ENCODE data around the gene HEPH. TPM values are rescaled to one million over a fixed set of nuclear protein-coding genes. Genes with fewer than 3 reads are reported as not detected.

HEPH gene
- total and polyA plus RNA-seq, 2 donors (not counting 1 experiment from before 2014, with no cell fraction given): not detected

GRCh38 chrX:66162331-66162822, 1.7 kb upstream of the HEPH start:
- Histone ChIP-seq H3K4me1 (ENCODE audit: control insufficient read depth in 2 of 2, insufficient read depth in 2 of 2, low read length in 2 of 2) (no peaks in the 10 kb centered on the region), H3K9me3 (ENCODE audit: control extremely low read depth in 1 of 3, control insufficient read depth in 2 of 3, insufficient read depth in 1 of 3, low read length in 2 of 3) (no peaks in the 10 kb centered on the region), H3K4me2 (replicated peaks; ENCODE audit: low read depth, low read length, poor library complexity, severe bottlenecking) (no peak overlapping the region), H3K79me2 (ENCODE audit: control insufficient read depth, insufficient read depth, low read length) (no peaks in the 10 kb centered on the region), H3K36me3 (replicated peaks in 1 of 2; ENCODE audit: control extremely low read depth in 1 of 2, control insufficient read depth in 1 of 2, extremely low read depth in 1 of 2, insufficient read depth in 2 of 2, low read length in 1 of 2) (no peaks in the 10 kb centered on the region), H3K27me3 (replicated peaks in 1 of 4; ENCODE audit: control extremely low read depth in 1 of 4, control insufficient read depth in 3 of 4, insufficient read depth in 4 of 4, low read length in 3 of 4) (peaks cover 0 to 4% (median 0%) of the 10 kb centered on the region in 4 experiments), H4K20me1 (ENCODE audit: control insufficient read depth, insufficient read depth, low read length, poor library complexity, severe bottlenecking) (no peaks in the 10 kb centered on the region), H2AFZ (ENCODE audit: insufficient read depth, low read depth, low read length, poor library complexity, severe bottlenecking) (no peak overlapping the region), H3K27ac (ENCODE audit: low read length in 2 of 2) (no peak overlapping the region), H3K4me3 (ENCODE audit: control extremely low read depth in 1 of 5, extremely low read depth in 1 of 5, insufficient read depth in 1 of 5, low read depth in 2 of 5, low read length in 4 of 5) (no peak overlapping the region), H3K9ac (ENCODE audit: low read length) (no peak overlapping the region)
- DNase-seq (no peak), ATAC-seq (ENCODE audit: low read depth) (no peak)
- WGBS (ENCODE audit: insufficient coverage): no CpG with 5 or more reads among the region's 2 CpGs
- Mint-ChIP-seq H3K9me3 (ENCODE audit: insufficient read depth) (no peaks in the 10 kb centered on the region), H3K27ac (no peak overlapping the region), H3K27me3 (no peaks in the 10 kb centered on the region), H3K4me3 (no peak overlapping the region), H3K4me1 (no peaks in the 10 kb centered on the region)
- POLR2A ChIA-PET: no interaction called here
- CTCF ChIA-PET: no interaction called here
- TF ChIP-seq, protein P1, sequence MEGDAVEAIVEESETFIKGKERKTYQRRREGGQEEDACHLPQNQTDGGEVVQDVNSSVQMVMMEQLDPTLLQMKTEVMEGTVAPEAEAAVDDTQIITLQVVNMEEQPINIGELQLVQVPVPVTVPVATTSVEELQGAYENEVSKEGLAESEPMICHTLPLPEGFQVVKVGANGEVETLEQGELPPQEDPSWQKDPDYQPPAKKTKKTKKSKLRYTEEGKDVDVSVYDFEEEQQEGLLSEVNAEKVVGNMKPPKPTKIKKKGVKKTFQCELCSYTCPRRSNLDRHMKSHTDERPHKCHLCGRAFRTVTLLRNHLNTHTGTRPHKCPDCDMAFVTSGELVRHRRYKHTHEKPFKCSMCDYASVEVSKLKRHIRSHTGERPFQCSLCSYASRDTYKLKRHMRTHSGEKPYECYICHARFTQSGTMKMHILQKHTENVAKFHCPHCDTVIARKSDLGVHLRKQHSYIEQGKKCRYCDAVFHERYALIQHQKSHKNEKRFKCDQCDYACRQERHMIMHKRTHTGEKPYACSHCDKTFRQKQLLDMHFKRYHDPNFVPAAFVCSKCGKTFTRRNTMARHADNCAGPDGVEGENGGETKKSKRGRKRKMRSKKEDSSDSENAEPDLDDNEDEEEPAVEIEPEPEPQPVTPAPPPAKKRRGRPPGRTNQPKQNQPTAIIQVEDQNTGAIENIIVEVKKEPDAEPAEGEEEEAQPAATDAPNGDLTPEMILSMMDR (IDR thresholded peaks at IDR 0.05): no peak
- intact Hi-C loops (cut with micrococcal nuclease): no loop called here

DNA sequence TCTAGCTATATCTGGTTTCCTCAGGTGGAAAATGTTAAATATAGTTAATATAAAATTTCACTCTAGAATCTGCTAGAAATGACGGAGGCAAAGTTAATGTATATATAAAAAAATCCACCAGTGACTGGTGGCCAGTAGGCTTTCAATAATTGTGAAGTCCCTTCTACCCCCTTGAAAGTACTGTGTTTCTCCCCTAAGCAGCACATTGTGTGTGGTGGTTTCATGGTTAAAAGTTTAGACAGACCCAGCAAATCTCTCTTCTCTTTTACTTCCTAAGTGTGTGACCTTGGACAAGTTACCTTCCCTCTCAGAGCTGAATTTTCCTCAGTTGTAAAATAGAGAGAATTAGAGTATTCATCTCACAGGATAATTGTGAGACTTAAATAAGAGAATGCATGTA, 600 bp upstream of the HEPH start:
- Mint-ChIP-seq H3K27me3 (no peaks in the 10 kb centered on the region), H3K27ac (no peak overlapping the region), H3K4me3 (no peak overlapping the region), H3K9me3 (ENCODE audit: insufficient read depth) (no peaks in the 10 kb centered on the region), H3K4me1 (no peaks in the 10 kb centered on the region)
- Histone ChIP-seq H4K20me1 (ENCODE audit: control insufficient read depth, insufficient read depth, low read length, poor library complexity, severe bottlenecking) (no peaks in the 10 kb centered on the region), H3K27me3 (replicated peaks in 1 of 4; ENCODE audit: control extremely low read depth in 1 of 4, control insufficient read depth in 3 of 4, insufficient read depth in 4 of 4, low read length in 3 of 4) (no peaks in the 10 kb centered on the region), H3K4me1 (ENCODE audit: control insufficient read depth in 2 of 2, insufficient read depth in 2 of 2, low read length in 2 of 2) (no peaks in the 10 kb centered on the region), H3K9ac (ENCODE audit: low read length) (no peak overlapping the region), H3K4me2 (replicated peaks; ENCODE audit: low read depth, low read length, poor library complexity, severe bottlenecking) (no peak overlapping the region), H3K79me2 (ENCODE audit: control insufficient read depth, insufficient read depth, low read length) (no peaks in the 10 kb centered on the region), H3K27ac (ENCODE audit: low read length in 2 of 2) (no peak overlapping the region), H3K4me3 (ENCODE audit: control extremely low read depth in 1 of 5, extremely low read depth in 1 of 5, insufficient read depth in 1 of 5, low read depth in 2 of 5, low read length in 4 of 5) (no peak overlapping the region), H3K36me3 (replicated peaks in 1 of 2; ENCODE audit: control extremely low read depth in 1 of 2, control insufficient read depth in 1 of 2, extremely low read depth in 1 of 2, insufficient read depth in 2 of 2, low read length in 1 of 2) (no peaks in the 10 kb centered on the region), H3K9me3 (ENCODE audit: control extremely low read depth in 1 of 3, control insufficient read depth in 2 of 3, insufficient read depth in 1 of 3, low read length in 2 of 3) (no peaks in the 10 kb centered on the region), H2AFZ (ENCODE audit: insufficient read depth, low read depth, low read length, poor library complexity, severe bottlenecking) (no peak overlapping the region)
- ChIA-PET CTCF (no interaction called here), POLR2A (no interaction called here)
- TF ChIP-seq EZH2 (IDR thresholded peaks at IDR 0.05; ENCODE audit: borderline replicate concordance, insufficient read depth, low read depth, low read length, poor library complexity, severe bottlenecking): no peak
- TF ChIP-seq, protein P1 (IDR thresholded peaks at IDR 0.05): no peak
- intact Hi-C loops (cut with micrococcal nuclease): no loop called here
- DNase-seq (no peak), ATAC-seq (ENCODE audit: low read depth) (no peak)
- no CpG with 5 or more reads among the region's 1 CpG for WGBS (ENCODE audit: insufficient coverage)
